ENCODE data around the gene WNT11.

WNT11 gene

GRCh38 chr11:76185511-76185910, 20.8 kb downstream of the WNT11 start:
- ChIA-PET CTCF (no interaction called here), POLR2A (ENCODE audit: low non-redundant PET) (no interaction called here)
- no peak overlapping the region for H3K27ac ChIP-seq
- no peak for DNase-seq (ENCODE audit: low spot score)
- TF ChIP-seq CTCF (conservative IDR thresholded peaks at IDR 0.05; ENCODE audit: low read depth), result no peak

- no peak overlapping the region for H3K27ac ChIP-seq
- ChIA-PET POLR2A (ENCODE audit: low non-redundant PET) (no interaction called here), CTCF (no interaction called here)
- no peak for DNase-seq (ENCODE audit: low spot score)
- no peak for TF ChIP-seq CTCF (conservative IDR thresholded peaks at IDR 0.05; ENCODE audit: low read depth)
These were observed 21.7 kb downstream of the WNT11 start for GRCh38 chr11:76184551-76184993.

- CTCF ChIA-PET, result no interaction called here
These were observed 24.9 kb downstream of the WNT11 start for GRCh38 chr11:76181371-76181770.

GRCh38 chr11:76179147-76179546, 27.2 kb downstream of the WNT11 start:
- ChIA-PET CTCF (no interaction called here), POLR2A (ENCODE audit: low non-redundant PET) (no interaction called here)
- H3K27ac ChIP-seq, result no peak overlapping the region
- TF ChIP-seq CTCF (conservative IDR thresholded peaks at IDR 0.05; ENCODE audit: low read depth), result no peak
- DNase-seq (ENCODE audit: low spot score), result no peak

More at GRCh38 chr11:76181371-76181770, 24.9 kb downstream of the WNT11 start:
- H3K27ac ChIP-seq, result no peak overlapping the region
- no peak for TF ChIP-seq CTCF (conservative IDR thresholded peaks at IDR 0.05; ENCODE audit: low read depth)
- POLR2A ChIA-PET (ENCODE audit: low non-redundant PET), result no interaction called here
- DNase-seq (ENCODE audit: low spot score), result no peak

GRCh38 chr11:76177250-76177686, 29.0 kb downstream of the WNT11 start:
- no peak for DNase-seq (ENCODE audit: low spot score)
- TF ChIP-seq CTCF (conservative IDR thresholded peaks at IDR 0.05; ENCODE audit: low read depth), result no peak
- ChIA-PET POLR2A (ENCODE audit: low non-redundant PET) (no interaction called here), CTCF (no interaction called here)
- H3K27ac ChIP-seq, result no peak overlapping the region

GRCh38 chr11:76176463-76176862, 29.8 kb downstream of the WNT11 start:
- POLR2A ChIA-PET (ENCODE audit: low non-redundant PET), result no interaction called here
- CTCF ChIA-PET, result no interaction called here
- no peak for DNase-seq (ENCODE audit: low spot score)
- H3K27ac ChIP-seq, result no peak overlapping the region
- TF ChIP-seq CTCF (conservative IDR thresholded peaks at IDR 0.05; ENCODE audit: low read depth), result no peak

- no peak for TF ChIP-seq CTCF (conservative IDR thresholded peaks at IDR 0.05; ENCODE audit: low read depth)
- ChIA-PET POLR2A (ENCODE audit: low non-redundant PET) (no interaction called here), CTCF (no interaction called here)
- no peak overlapping the region for H3K27ac ChIP-seq
- DNase-seq (ENCODE audit: low spot score), result no peak
These were observed 30.5 kb downstream of the WNT11 start for GRCh38 chr11:76175783-76176182.
